Neutrophil (primary cell): ENCODE measurements around the gene TTN.

Source experiments
- H3K27ac ChIP-seq: fragments of 200-600 bp; sonication (generic); 2 replicates; pipeline ENCODE4 v1.5.1; 2016; ENCODE audit warnings: mild to moderate bottlenecking, moderate library complexity
- H3K27me3 ChIP-seq: fragments of 200-600 bp; sonication (generic); 2 replicates; pipeline ENCODE4 v1.6.0; 2016; ENCODE audit warnings: mild to moderate bottlenecking
- H3K36me3 ChIP-seq: fragments of 200-600 bp; sonication (generic); 2 replicates; pipeline ENCODE4 v1.5.1; 2017
- H3K4me1 ChIP-seq, 2 experiments: fragments of 200-600 bp in 1 of 2; sonication (generic) in 1 of 2; 1 replicate in 1 of 2; 2 replicates in 1 of 2; pipeline versions ENCODE4 v1.5.1 to v1.6.1; 2013 to 2016; ENCODE audit warnings: low read depth in 1 of 2, low read length in 1 of 2, mild to moderate bottlenecking in 1 of 2, moderate library complexity in 1 of 2; ENCODE audit not compliant: control insufficient read depth in 1 of 2, insufficient read depth in 1 of 2
- H3K4me3 ChIP-seq, 2 experiments: fragments of 200-600 bp in 1 of 2; sonication (generic) in 1 of 2; 1 replicate in 1 of 2; 2 replicates in 1 of 2; pipeline ENCODE4 v1.5.1; 2013 to 2016; ENCODE audit warnings: low read depth in 1 of 2, low read length in 1 of 2, mild to moderate bottlenecking in 1 of 2, moderate library complexity in 1 of 2
- H3K9me3 ChIP-seq: fragments of 200-600 bp; sonication (generic); 2 replicates; pipeline ENCODE4 v1.5.1; 2016
- CTCF ChIP-seq: fragments of 200-600 bp; sonication (generic); IDR thresholded peaks from 2 replicates; pipeline ENCODE4 v1.5.1; 2016; ENCODE audit warnings: antibody characterized with exemption

Gene TTN

GRCh38 chr2:178615969-178616368 lies 191.3 kb downstream of the TTN start:
- no peak for TF ChIP-seq CTCF
- H3K27ac ChIP-seq, result no peak overlapping the region
- no peaks in the 10 kb centered on the region for H3K9me3 ChIP-seq
- H3K4me1 ChIP-seq, result no peaks in the 10 kb centered on the region
- no peaks in the 10 kb centered on the region for H3K27me3 ChIP-seq
- peaks cover 42% of the 10 kb centered on the region for H3K36me3 ChIP-seq
- no peak overlapping the region for H3K4me3 ChIP-seq

GRCh38 chr2:178602901-178603300 lies 204.3 kb downstream of the TTN start:
- no peak overlapping the region for H3K4me3 ChIP-seq
- H3K36me3 ChIP-seq, result peaks cover 77% of the 10 kb centered on the region

GRCh38 chr2:178592655-178593054 lies 214.6 kb downstream of the TTN start:
- Histone ChIP-seq H3K36me3 (peaks cover 30% of the 10 kb centered on the region), H3K4me1 (peaks cover 5 to 6% of the 10 kb centered on the region in 2 experiments), H3K27me3 (no peaks in the 10 kb centered on the region), H3K27ac (no peak overlapping the region), H3K4me3 (no peak overlapping the region), H3K9me3 (no peaks in the 10 kb centered on the region)
- no peak for TF ChIP-seq CTCF

More at GRCh38 chr2:178602901-178603300, 204.3 kb downstream of the TTN start:
- no peak for TF ChIP-seq CTCF
- no peaks in the 10 kb centered on the region for H3K9me3 ChIP-seq
- no peak overlapping the region for H3K27ac ChIP-seq
- no peaks in the 10 kb centered on the region for H3K27me3 ChIP-seq
- no peaks in the 10 kb centered on the region for H3K4me1 ChIP-seq

GRCh38 chr2:178589335-178589734 lies 217.9 kb downstream of the TTN start:
- Histone ChIP-seq H3K27ac (no peak overlapping the region), H3K4me1 (peaks cover 5 to 6% of the 10 kb centered on the region in 2 experiments), H3K27me3 (no peaks in the 10 kb centered on the region), H3K9me3 (no peaks in the 10 kb centered on the region), H3K36me3 (peaks cover 30% of the 10 kb centered on the region), H3K4me3 (no peak overlapping the region)
- no peak for TF ChIP-seq CTCF

GRCh38 chr2:178584666-178585065 lies 222.6 kb downstream of the TTN start:
- TF ChIP-seq CTCF, result no peak
- Histone ChIP-seq H3K4me3 (no peak overlapping the region), H3K36me3 (peaks cover 12% of the 10 kb centered on the region), H3K27me3 (no peaks in the 10 kb centered on the region), H3K4me1 (peaks cover 5 to 6% of the 10 kb centered on the region in 2 experiments), H3K27ac (no peak overlapping the region), H3K9me3 (no peaks in the 10 kb centered on the region)

- H3K9me3 ChIP-seq, result no peaks in the 10 kb centered on the region
- peaks cover 43% of the 10 kb centered on the region for H3K36me3 ChIP-seq
- no peaks in the 10 kb centered on the region for H3K4me1 ChIP-seq
- no peaks in the 10 kb centered on the region for H3K27me3 ChIP-seq
- no peak for TF ChIP-seq CTCF
- no peak overlapping the region for H3K4me3 ChIP-seq
- no peak overlapping the region for H3K27ac ChIP-seq
Observed at GRCh38 chr2:178579006-178579405, 228.2 kb downstream of the TTN start.
